IMR-90 (cell line): ENCODE results near the gene NTSR2. TPM values are rescaled to one million over a fixed set of nuclear protein-coding genes. Genes with fewer than 3 reads are reported as not detected.

Experiments used
- ATAC-seq: fragments of 200-7000 bp; cut with Tn5 transposase; 2 replicates; pipeline ENCODE4 v1.9.1; 2020; ENCODE audit warnings: low read depth, mild to moderate bottlenecking, moderate library complexity
- BruUV-seq: library from RNA; stranded (reverse); fragments of 400-500 nt; replicated peaks from 2 replicates; lab custom pipeline; 2021; lab: Mats Ljungman, UMichigan
- CTCF ChIA-PET: fragments of 300-600 bp; formaldehyde crosslinking; extraction: SDS; loops from one replicate; lab custom pipeline; 2021; ENCODE audit warnings: antibody characterized with exemption; lab: Yijun Ruan, JAX
- POLR2A ChIA-PET: fragments of 300-600 bp; sonication (Branson Sonifier 250); formaldehyde crosslinking; loops from one replicate; lab custom pipeline; 2022; ENCODE audit warnings: antibody characterized with exemption; ENCODE audit not compliant: unreplicated experiment; lab: Charles Lee
- DNase-seq: peaks from one replicate; pipeline ENCODE4 v3.0.0; 2013
- H2AFZ ChIP-seq: replicated peaks from 2 replicates; pipeline ENCODE3; 2013; ENCODE audit warnings: low read length, mild to moderate bottlenecking; ENCODE audit not compliant: poor library complexity
- H2AK5ac ChIP-seq: 2 replicates; pipeline ENCODE4 v1.6.1; 2013; ENCODE audit warnings: low read depth, low read length, inconsistent platforms
- H2AK9ac ChIP-seq: replicated peaks from 2 replicates; pipeline ENCODE3; 2013; ENCODE audit warnings: mild to moderate bottlenecking, low read depth, low read length, moderate library complexity; ENCODE audit not compliant: poor library complexity
- H2BK120ac ChIP-seq: 2 replicates; pipeline ENCODE4 v1.6.1; 2013; ENCODE audit warnings: low read depth, low read length, inconsistent platforms
- H2BK15ac ChIP-seq: 3 replicates; pipeline ENCODE4 v1.6.1; 2013; ENCODE audit warnings: low read depth, low read length, inconsistent platforms
- H2BK20ac ChIP-seq: 2 replicates; pipeline ENCODE4 v1.6.1; 2013; ENCODE audit warnings: low read depth, mild to moderate bottlenecking, inconsistent platforms, low read length, moderate library complexity
- H2BK5ac ChIP-seq: 2 replicates; pipeline ENCODE4 v1.6.1; 2013; ENCODE audit warnings: mild to moderate bottlenecking, low read depth, low read length, inconsistent platforms; ENCODE audit not compliant: poor library complexity, severe bottlenecking
- H3K14ac ChIP-seq: replicated peaks from 2 replicates; pipeline ENCODE4 v1.6.1; 2013; ENCODE audit warnings: low read depth, low read length, inconsistent platforms
- H3K18ac ChIP-seq: 2 replicates; pipeline ENCODE4 v1.6.1; 2013; ENCODE audit warnings: low read depth, low read length, control low read depth
- H3K23ac ChIP-seq: 2 replicates; pipeline ENCODE4 v1.6.1; 2013; ENCODE audit warnings: low read depth, low read length, inconsistent platforms
- H3K27ac ChIP-seq: 2 replicates; pipeline ENCODE4 v1.5.1; 2013; ENCODE audit warnings: mild to moderate bottlenecking, control low read depth, low read length; ENCODE audit not compliant: insufficient read depth
- H3K27me3 ChIP-seq: 2 replicates; pipeline ENCODE4 v1.6.1; 2013; ENCODE audit warnings: low read length; ENCODE audit not compliant: control insufficient read depth, insufficient read depth
- H3K36me3 ChIP-seq: 2 replicates; pipeline ENCODE4 v1.6.1; 2013; ENCODE audit warnings: low read length, mixed read lengths; ENCODE audit not compliant: control insufficient read depth, insufficient read depth
- H3K4ac ChIP-seq: 2 replicates; pipeline ENCODE4 v1.6.1; 2013; ENCODE audit warnings: low read depth, low read length, inconsistent platforms
- H3K4me1 ChIP-seq: 2 replicates; pipeline ENCODE4 v1.6.1; 2013; ENCODE audit warnings: low read length, mixed read lengths; ENCODE audit not compliant: control insufficient read depth, insufficient read depth
- H3K4me2 ChIP-seq: 2 replicates; pipeline ENCODE4 v1.6.1; 2013; ENCODE audit warnings: low read depth, mild to moderate bottlenecking, control low read depth, low read length, moderate library complexity
- H3K4me3 ChIP-seq: 2 replicates; pipeline ENCODE4 v1.5.1; 2013; ENCODE audit warnings: low read depth, mild to moderate bottlenecking, control low read depth, low read length, moderate library complexity; ENCODE audit not compliant: insufficient read depth
- H3K56ac ChIP-seq: 2 replicates; pipeline ENCODE4 v1.6.1; 2013; ENCODE audit warnings: low read length, inconsistent platforms; ENCODE audit not compliant: insufficient read depth; ENCODE audit errors: extremely low read depth
- H3K79me1 ChIP-seq, 2 experiments: 2 replicates each; pipeline ENCODE4 v1.6.1; 2013; ENCODE audit warnings: low read length in 2 of 2, inconsistent platforms in 1 of 2, low read depth in 1 of 2
- H3K9ac ChIP-seq: 2 replicates; pipeline ENCODE4 v1.6.1; 2013; ENCODE audit warnings: low read depth, low read length, control low read depth
- H3K9me1 ChIP-seq: 2 replicates; pipeline ENCODE4 v1.6.1; 2013; ENCODE audit warnings: low read length, inconsistent platforms; ENCODE audit not compliant: insufficient read depth
- H3K9me3 ChIP-seq: 2 replicates; pipeline ENCODE4 v1.6.1; 2013; ENCODE audit warnings: low read length; ENCODE audit not compliant: control insufficient read depth, insufficient read depth
- H4K20me1 ChIP-seq: 2 replicates; pipeline ENCODE4 v1.6.1; 2013; ENCODE audit warnings: low read length, inconsistent platforms; ENCODE audit not compliant: insufficient read depth
- H4K5ac ChIP-seq: 2 replicates; pipeline ENCODE4 v1.6.1; 2013; ENCODE audit warnings: mild to moderate bottlenecking, low read depth, low read length, control low read depth
- H4K8ac ChIP-seq, 2 experiments: 2 replicates each; pipeline ENCODE4 v1.6.1; 2013; ENCODE audit warnings: low read depth in 2 of 2, low read length in 2 of 2, control low read depth in 1 of 2, inconsistent platforms in 1 of 2
- H4K91ac ChIP-seq: 2 replicates; pipeline ENCODE4 v1.6.1; 2013; ENCODE audit warnings: low read depth, low read length, inconsistent platforms; ENCODE audit not compliant: insufficient read depth
- CHD1 ChIP-seq: IDR thresholded peaks from 2 replicates; pipeline ENCODE4 v1.6.1; 2012; ENCODE audit warnings: low read depth, low read length, improper control_type of control experiment
- CTCF ChIP-seq: conservative IDR thresholded peaks from 2 replicates; pipeline ENCODE4 v1.5.1; 2012; ENCODE audit warnings: mild to moderate bottlenecking, low read depth, low read length, improper control_type of control experiment
- ELK1 ChIP-seq: fragments of 150-350 bp; IDR thresholded peaks from 2 replicates; pipeline ENCODE4 v1.6.1; 2016; ENCODE audit warnings: low read depth, mild to moderate bottlenecking, low read length, moderate library complexity, borderline replicate concordance
- FOS ChIP-seq: fragments of 150-350 bp; IDR thresholded peaks from 2 replicates; pipeline ENCODE4 v1.6.1; 2016; ENCODE audit warnings: low read depth, low read length
- MXI1 ChIP-seq: IDR thresholded peaks from 2 replicates; pipeline ENCODE4 v1.6.1; 2012; ENCODE audit warnings: low read depth, mild to moderate bottlenecking, low read length, moderate library complexity, borderline replicate concordance
- RAD21 ChIP-seq: IDR thresholded peaks from 2 replicates; pipeline ENCODE4 v1.6.1; 2012; ENCODE audit warnings: low read length, improper control_type of control experiment
- RFX5 ChIP-seq: IDR thresholded peaks from 2 replicates; pipeline ENCODE4 v1.8.0; 2012; ENCODE audit warnings: low read depth, mild to moderate bottlenecking, low read length, moderate library complexity
- SMC3 ChIP-seq: fragments of 150-350 bp; IDR thresholded peaks from 2 replicates; pipeline ENCODE4 v1.6.1; 2016; ENCODE audit warnings: low read depth, mild to moderate bottlenecking, antibody characterized with exemption, low read length, moderate library complexity
- USF2 ChIP-seq: fragments of 150-350 bp; IDR thresholded peaks from 2 replicates; pipeline ENCODE4 v1.6.1; 2017; ENCODE audit warnings: mild to moderate bottlenecking, antibody characterized with exemption, low read length, low read depth
- WGBS, 2 experiments: methylation state at CpG; one replicate each; pipeline versions ENCODE4 v1.1.5 to v1.1.7; 2013; ENCODE audit warnings: missing lambda C conversion rate in 2 of 2; ENCODE audit not compliant: insufficient read length in 1 of 2; ENCODE audit errors: extremely low coverage in 2 of 2; 5-methylcytosine and 5-hydroxymethylcytosine counted together
- dilution Hi-C: fragments of 300-500 bp; cut with HindIII; formaldehyde crosslinking; loops from one replicate; pipeline ENCODE4 v1.14.3; 2018; ENCODE audit warnings: low sequenced_read_pairs; ENCODE audit not compliant: unreplicated experiment
- in situ Hi-C: fragments of 300-500 bp; cut with MboI; formaldehyde crosslinking; loops from 3 replicates; pipeline ENCODE4 v1.14.3; 2019; ENCODE audit warnings: low sequenced_read_pairs, inconsistent platforms, mixed read lengths
- intact Hi-C: fragments of 100-400 bp; cut with micrococcal nuclease; formaldehyde crosslinking; loops from 2 replicates; pipeline ENCODE4 v1.10.0; 2022
- polyA plus RNA-seq, 3 experiments: library from polyadenylated mRNA; depleted of rRNA; stranded (reverse); fragments of >200 nt; gene quantifications; 2 replicates each; pipeline ENCODE4 v1.2.3, GENCODE V29; 2012; ENCODE audit warnings: low replicate concordance in 1 of 3
- total RNA-seq: library from RNA; depleted of rRNA; stranded (reverse); fragments of >200 nt; gene quantifications from 2 replicates; pipeline ENCODE4 v1.2.3, GENCODE V29; 2012

Gene NTSR2
- total and polyA plus RNA-seq, 2 of the 4 experiments (the other 2 are of a cell fraction), result not detected

GRCh38 chr2:11642972-11643371 lies 27.0 kb downstream of the NTSR2 start:
- no peak overlapping the region for H3K4ac ChIP-seq
- no peaks in the 10 kb centered on the region for H3K79me1 ChIP-seq
- no peak overlapping the region for H2AFZ ChIP-seq
- no peak overlapping the region for H3K4me2 ChIP-seq
- ChIA-PET POLR2A (no interaction called here), CTCF (interaction anchor here (1.8 kb wide), 1 partner anchor 12 kb away, joined by 5 read pairs; no protein-coding TSS in a partner anchor)
- 100% methylated on average over 2 of the region's 7 CpGs; no CpG with 5 or more reads in 1 of the 2 experiments for WGBS, 2 experiments
- H3K18ac ChIP-seq, result no peak overlapping the region
- TF ChIP-seq CTCF, result no peak
- TF ChIP-seq RFX5, result no peak
- TF ChIP-seq CHD1, result no peak
- no peak for TF ChIP-seq MXI1
- TF ChIP-seq USF2, result no peak
- no peak for TF ChIP-seq ELK1
- no peak for TF ChIP-seq FOS
- TF ChIP-seq SMC3, result no peak
- TF ChIP-seq RAD21, result no peak
- no peak overlapping the region for H2BK120ac ChIP-seq
- no peak overlapping the region for H2BK20ac ChIP-seq
- dilution Hi-C loops (no loop called here), intact Hi-C loops (no loop called here), in situ Hi-C loops (no loop called here)
- DNase-seq (no peak), ATAC-seq (no peak)
- H4K8ac ChIP-seq, result no peak overlapping the region
- no peaks in the 10 kb centered on the region for H3K4me1 ChIP-seq
- no peak overlapping the region for H3K14ac ChIP-seq
- H2BK15ac ChIP-seq, result no peak overlapping the region
- no peak overlapping the region for H3K27ac ChIP-seq
- H4K5ac ChIP-seq, result no peak overlapping the region
- no peak overlapping the region for H2BK5ac ChIP-seq
- no TSS peak for BruUV-seq
- H4K20me1 ChIP-seq, result no peaks in the 10 kb centered on the region
- H3K9me3 ChIP-seq, result peaks cover 2% of the 10 kb centered on the region; the same call in 1 of the 2 replicates
- no peak overlapping the region for H4K91ac ChIP-seq
- no peaks in the 10 kb centered on the region for H3K36me3 ChIP-seq
- no peak overlapping the region for H3K56ac ChIP-seq
- H3K23ac ChIP-seq, result no peak overlapping the region
- H3K9me1 ChIP-seq, result no peaks in the 10 kb centered on the region
- peaks cover 30% of the 10 kb centered on the region for H3K27me3 ChIP-seq
- no peak overlapping the region for H3K4me3 ChIP-seq
- no peak overlapping the region for H2AK9ac ChIP-seq
- H2AK5ac ChIP-seq, result no peak overlapping the region
- H3K9ac ChIP-seq, result no peak overlapping the region
